Thymus (tissue), 11 donors: ENCODE data around the gene BCAS4. TPM values are rescaled to one million over a fixed set of nuclear protein-coding genes. Genes with fewer than 3 reads are reported as not detected.

Experiments used
- DNase-seq, 9 donors: peaks; one replicate each; pipeline ENCODE4 v3.0.0-alpha.2; 2013; ENCODE audit warnings: low spot score in 9 of 9, low read depth in 6 of 9, missing footprints in 1 of 9
- H3K27ac ChIP-seq, 2 donors: one replicate each; pipeline ENCODE4 v1.5.1; 2013; ENCODE audit warnings: control low read depth in 1 of 2, low read depth in 1 of 2, low read length in 1 of 2, mild to moderate bottlenecking in 1 of 2, moderate library complexity in 1 of 2
- H3K27me3 ChIP-seq, 2 donors: one replicate each; pipeline ENCODE4 v1.5.1; 2013; ENCODE audit warnings: low read length in 1 of 2; ENCODE audit not compliant: control insufficient read depth in 2 of 2, insufficient read depth in 1 of 2
- H3K36me3 ChIP-seq, 2 donors: one replicate each; pipeline ENCODE4 v1.5.1; 2013; ENCODE audit warnings: low read length in 1 of 2, mild to moderate bottlenecking in 1 of 2, moderate library complexity in 1 of 2; ENCODE audit not compliant: control insufficient read depth in 2 of 2, insufficient read depth in 2 of 2
- H3K4me1 ChIP-seq, 2 donors: one replicate each; pipeline ENCODE4 v1.5.1; 2013; ENCODE audit warnings: low read length in 2 of 2; ENCODE audit not compliant: control insufficient read depth in 2 of 2, insufficient read depth in 2 of 2
- H3K4me3 ChIP-seq, 2 donors: one replicate each; pipeline ENCODE4 v1.5.1; 2013; ENCODE audit warnings: low read length in 2 of 2, control low read depth in 1 of 2, mild to moderate bottlenecking in 1 of 2
- H3K9me3 ChIP-seq, 2 donors: one replicate each; pipeline ENCODE4 v1.5.1; 2013; ENCODE audit warnings: low read length in 1 of 2, mild to moderate bottlenecking in 1 of 2; ENCODE audit not compliant: control insufficient read depth in 2 of 2, insufficient read depth in 1 of 2
- WGBS: extraction: QIAGEN DNeasy Blood & Tissue Kit; methylation state at CpG from one replicate; pipeline ENCODE4 v1.1.7; 2013; 5-methylcytosine and 5-hydroxymethylcytosine counted together
- polyA plus RNA-seq: library from polyadenylated mRNA; stranded (reverse); fragments of 200-250 nt; gene quantifications from one replicate; pipeline ENCODE4 v1.2.3, GENCODE V29; 2013
- total RNA-seq: library from RNA; stranded (reverse); fragments of 120-200 nt; gene quantifications from one replicate; pipeline ENCODE4 v1.2.4, GENCODE V29; 2013
- donor health status: healthy.

Gene BCAS4
- total and polyA plus RNA-seq, 2 donors, result 14.5 to 17.5 TPM

- H3K9me3 ChIP-seq, result no peaks in the 10 kb centered on the region
- H3K36me3 ChIP-seq, result no peaks in the 10 kb centered on the region
- peaks cover 0 to 4% of the 10 kb centered on the region in 2 donors for H3K4me1 ChIP-seq
- H3K27me3 ChIP-seq, result no peaks in the 10 kb centered on the region
- DNase-seq, result no peak
- H3K4me3 ChIP-seq, result no peak overlapping the region
- H3K27ac ChIP-seq, result no peak overlapping the region
- 89% methylated on average over 3 of the region's 3 CpGs for WGBS
Observed at GRCh38 chr20:50862546-50862945, 67.7 kb downstream of the BCAS4 start.

- 96% methylated on average over 6 of the region's 6 CpGs for WGBS
- peaks cover 0 to 4% of the 10 kb centered on the region in 2 donors for H3K4me1 ChIP-seq
Observed at GRCh38 chr20:50865114-50865513, 70.3 kb downstream of the BCAS4 start.

GRCh38 chr20:50865591-50865990 lies 70.7 kb downstream of the BCAS4 start:
- H3K27ac ChIP-seq, result peak overlapping the region in 1 of 2 donors; percentile 32
- H3K36me3 ChIP-seq, result no peaks in the 10 kb centered on the region
- H3K4me1 ChIP-seq, result peaks cover 0 to 4% of the 10 kb centered on the region in 2 donors
- 91% methylated on average over 7 of the region's 7 CpGs for WGBS
- no peaks in the 10 kb centered on the region for H3K27me3 ChIP-seq
- no peaks in the 10 kb centered on the region for H3K9me3 ChIP-seq
- no peak for DNase-seq
- H3K4me3 ChIP-seq, result no peak overlapping the region

More at GRCh38 chr20:50865114-50865513, 70.3 kb downstream of the BCAS4 start:
- no peaks in the 10 kb centered on the region for H3K9me3 ChIP-seq
- no peak overlapping the region for H3K27ac ChIP-seq
- no peak for DNase-seq
- no peaks in the 10 kb centered on the region for H3K27me3 ChIP-seq
- no peak overlapping the region for H3K4me3 ChIP-seq
- H3K36me3 ChIP-seq, result no peaks in the 10 kb centered on the region

- whole genome bisulfite sequencing, result 94% methylated on average over 12 of the region's 12 CpGs
- no peaks in the 10 kb centered on the region for H3K9me3 ChIP-seq
- H3K4me3 ChIP-seq, result no peak overlapping the region
- peaks cover 0 to 4% of the 10 kb centered on the region in 2 donors for H3K4me1 ChIP-seq
- no peak for DNase-seq
- H3K27ac ChIP-seq, result peak overlapping the region in 1 of 2 donors; percentile 32
- no peaks in the 10 kb centered on the region for H3K27me3 ChIP-seq
- no peaks in the 10 kb centered on the region for H3K36me3 ChIP-seq
Observed at GRCh38 chr20:50866036-50866685, 71.3 kb downstream of the BCAS4 start.

- peaks cover 0 to 4% of the 10 kb centered on the region in 2 donors for H3K4me1 ChIP-seq
- 98% methylated on average over 9 of the region's 9 CpGs for WGBS
- H3K9me3 ChIP-seq, result no peaks in the 10 kb centered on the region
- H3K36me3 ChIP-seq, result no peaks in the 10 kb centered on the region
- no peaks in the 10 kb centered on the region for H3K27me3 ChIP-seq
- H3K27ac ChIP-seq, result no peak overlapping the region
- no peak overlapping the region for H3K4me3 ChIP-seq
- DNase-seq, result no peak
Observed at GRCh38 chr20:50866831-50867230, 72.0 kb downstream of the BCAS4 start.

GRCh38 chr20:50867805-50868204 lies 72.9 kb downstream of the BCAS4 start:
- no peak overlapping the region for H3K27ac ChIP-seq
- 97% methylated on average over 6 of the region's 6 CpGs for WGBS
- H3K36me3 ChIP-seq, result no peaks in the 10 kb centered on the region
- no peak overlapping the region for H3K4me3 ChIP-seq
- H3K4me1 ChIP-seq, result peaks cover 0 to 4% of the 10 kb centered on the region in 2 donors
- DNase-seq, result no peak
- H3K9me3 ChIP-seq, result no peaks in the 10 kb centered on the region
- no peaks in the 10 kb centered on the region for H3K27me3 ChIP-seq

GRCh38 chr20:50868509-50869495 lies 73.9 kb downstream of the BCAS4 start:
- H3K27ac ChIP-seq, result no peak overlapping the region
- no peak for DNase-seq
- no peak overlapping the region for H3K4me3 ChIP-seq
- no peaks in the 10 kb centered on the region for H3K36me3 ChIP-seq
- H3K27me3 ChIP-seq, result no peaks in the 10 kb centered on the region
- 96% methylated on average over 11 of the region's 11 CpGs for WGBS
- no peaks in the 10 kb centered on the region for H3K9me3 ChIP-seq
- peaks cover 0 to 4% of the 10 kb centered on the region in 2 donors for H3K4me1 ChIP-seq

GRCh38 chr20:50870561-50871161 lies 75.8 kb downstream of the BCAS4 start:
- peak overlapping the region; percentile 47 to 53 for H3K27ac ChIP-seq
- H3K27me3 ChIP-seq, result no peaks in the 10 kb centered on the region
- H3K4me1 ChIP-seq, result peaks cover 0 to 4% of the 10 kb centered on the region in 2 donors
- WGBS, result 91% methylated on average over 19 of the region's 19 CpGs
- peak overlapping the region in 1 of 2 donors; percentile 18 for H3K4me3 ChIP-seq
- no peaks in the 10 kb centered on the region for H3K9me3 ChIP-seq
- DNase-seq, result no peak
- no peaks in the 10 kb centered on the region for H3K36me3 ChIP-seq
